Measurements from ENCODE around the gene METTL24. TPM values are rescaled to one million over a fixed set of nuclear protein-coding genes. Genes with fewer than 3 reads are reported as not detected.

The METTL24 gene
- total RNA-seq, 1 experiment from 2014 or later: not detected

- no peak for DNase-seq
- no peak for TF ChIP-seq EZH2 (IDR thresholded peaks at IDR 0.05; ENCODE audit: low read depth)
- no peak for TF ChIP-seq CTCF (conservative IDR thresholded peaks at IDR 0.05)
- Histone ChIP-seq H3K4me3 (no peak overlapping the region), H3K4me2 (no peak overlapping the region), H3K4me1 (replicated peaks; ENCODE audit: insufficient read depth) (no peaks in the 10 kb centered on the region), H3K27ac (no peak overlapping the region), H3K79me2 (ENCODE audit: low read depth) (no peaks in the 10 kb centered on the region), H3F3A (ENCODE audit: insufficient read depth, low read depth) (no peaks in the 10 kb centered on the region), H3K27me3 (ENCODE audit: insufficient read depth, low read depth) (no peaks in the 10 kb centered on the region), H2AFZ (no peak overlapping the region), H3K36me3 (ENCODE audit: low read depth) (no peaks in the 10 kb centered on the region), H3K9me3 (ENCODE audit: insufficient read depth, low read depth) (no peaks in the 10 kb centered on the region), H4K20me1 (ENCODE audit: insufficient read depth) (no peaks in the 10 kb centered on the region), H3K9me2 (ENCODE audit: insufficient read depth) (no peaks in the 10 kb centered on the region)
- POLR2A ChIA-PET (ENCODE audit: unreplicated experiment): no interaction called here
- intact Hi-C loops (cut with micrococcal nuclease; ENCODE audit: unreplicated experiment): no loop called here
- CTCF ChIA-PET: no interaction called here
- no TSS peak for BruUV-seq (replicated peaks)
Measured at GRCh38 chr6:110324548-110324947, 33.6 kb downstream of the METTL24 start.

- Histone ChIP-seq H3K9me3 (ENCODE audit: insufficient read depth, low read depth) (no peaks in the 10 kb centered on the region), H3K4me3 (no peak overlapping the region), H3K4me2 (no peak overlapping the region), H3K4me1 (replicated peaks; ENCODE audit: insufficient read depth) (no peaks in the 10 kb centered on the region), H3F3A (ENCODE audit: insufficient read depth, low read depth) (no peaks in the 10 kb centered on the region), H3K27ac (no peak overlapping the region), H2AFZ (no peak overlapping the region), H3K27me3 (ENCODE audit: insufficient read depth, low read depth) (no peaks in the 10 kb centered on the region), H3K36me3 (ENCODE audit: low read depth) (no peaks in the 10 kb centered on the region), H4K20me1 (ENCODE audit: insufficient read depth) (no peaks in the 10 kb centered on the region), H3K9me2 (ENCODE audit: insufficient read depth) (no peaks in the 10 kb centered on the region), H3K79me2 (ENCODE audit: low read depth) (no peaks in the 10 kb centered on the region)
- DNase-seq: no peak
- BruUV-seq (replicated peaks): no TSS peak
- intact Hi-C loops (cut with micrococcal nuclease; ENCODE audit: unreplicated experiment): no loop called here
- POLR2A ChIA-PET (ENCODE audit: unreplicated experiment): no interaction called here
- no peak for TF ChIP-seq EZH2 (IDR thresholded peaks at IDR 0.05; ENCODE audit: low read depth)
- no peak for TF ChIP-seq CTCF (conservative IDR thresholded peaks at IDR 0.05)
- CTCF ChIA-PET: interaction anchor here (0.5 kb wide), 1 partner anchor 101 kb away, joined by 6 read pairs; no protein-coding TSS in a partner anchor
Measured at GRCh38 chr6:110323258-110323657, 34.9 kb downstream of the METTL24 start.

- Histone ChIP-seq H3K9me2 (ENCODE audit: insufficient read depth) (no peaks in the 10 kb centered on the region), H3K79me2 (ENCODE audit: low read depth) (no peaks in the 10 kb centered on the region), H3F3A (ENCODE audit: insufficient read depth, low read depth) (no peaks in the 10 kb centered on the region), H4K20me1 (ENCODE audit: insufficient read depth) (no peaks in the 10 kb centered on the region), H3K4me3 (no peak overlapping the region), H3K36me3 (ENCODE audit: low read depth) (no peaks in the 10 kb centered on the region), H3K4me2 (no peak overlapping the region), H3K27me3 (ENCODE audit: insufficient read depth, low read depth) (no peaks in the 10 kb centered on the region), H3K9me3 (ENCODE audit: insufficient read depth, low read depth) (no peaks in the 10 kb centered on the region), H3K27ac (no peak overlapping the region), H2AFZ (no peak overlapping the region), H3K4me1 (replicated peaks; ENCODE audit: insufficient read depth) (no peaks in the 10 kb centered on the region)
- BruUV-seq (replicated peaks): no TSS peak
- no peak for TF ChIP-seq CTCF (conservative IDR thresholded peaks at IDR 0.05)
- TF ChIP-seq EZH2 (IDR thresholded peaks at IDR 0.05; ENCODE audit: low read depth): no peak
- ChIA-PET POLR2A (ENCODE audit: unreplicated experiment) (no interaction called here), CTCF (interaction anchor here (0.5 kb wide), 1 partner anchor 101 kb away, joined by 6 read pairs; no protein-coding TSS in a partner anchor)
- DNase-seq: no peak
- intact Hi-C loops (cut with micrococcal nuclease; ENCODE audit: unreplicated experiment): no loop called here
Measured at GRCh38 chr6:110322874-110323242, 35.3 kb downstream of the METTL24 start.

Data from PC-9 (cell line).